A673 (cell line): ENCODE data around the gene DYNLT1. TPM values are rescaled to one million over a fixed set of nuclear protein-coding genes. Genes with fewer than 3 reads are reported as not detected.

Experiments used
- BruUV-seq: library from RNA; stranded (reverse); fragments of 400-500 nt; replicated peaks from 2 replicates; lab custom pipeline; 2021; lab: Mats Ljungman, UMichigan
- CTCF ChIA-PET: fragments of 300-600 bp; sonication (Branson Sonifier 250); formaldehyde crosslinking; loops from one replicate; lab custom pipeline; 2022; ENCODE audit warnings: antibody characterized with exemption; lab: Charles Lee
- POLR2A ChIA-PET: fragments of 300-600 bp; sonication (Branson Sonifier 250); formaldehyde crosslinking; loops from one replicate; lab custom pipeline; 2022; ENCODE audit warnings: antibody characterized with exemption; ENCODE audit not compliant: low non-redundant PET; lab: Charles Lee
- DNase-seq: peaks from one replicate; pipeline ENCODE4 v3.0.0-alpha.2; 2015; ENCODE audit warnings: low spot score
- H3K27ac ChIP-seq: fragments of 200-600 bp; sonication (generic); 2 replicates; pipeline ENCODE4 v1.5.1; 2016; ENCODE audit warnings: mixed run types, low read depth, mild to moderate bottlenecking, mixed read lengths, antibody characterized with exemption, low read length; ENCODE audit not compliant: poor library complexity, severe bottlenecking
- H3K27me3 ChIP-seq: fragments of 200-600 bp; sonication (generic); replicated peaks from 2 replicates; pipeline ENCODE4 v1.6.1; 2017; ENCODE audit warnings: mixed run types, low read depth, mild to moderate bottlenecking, mixed read lengths, antibody characterized with exemption, low read length; ENCODE audit not compliant: insufficient read depth, poor library complexity
- H3K36me3 ChIP-seq: fragments of 200-600 bp; sonication (generic); 2 replicates; pipeline ENCODE4 v1.6.1; 2016; ENCODE audit warnings: mixed run types, mild to moderate bottlenecking, mixed read lengths, antibody characterized with exemption, low read length; ENCODE audit not compliant: insufficient read depth, poor library complexity, severe bottlenecking
- H3K4me1 ChIP-seq: fragments of 200-600 bp; sonication (generic); 2 replicates; pipeline ENCODE4 v1.6.1; 2017; ENCODE audit warnings: mixed run types, mild to moderate bottlenecking, mixed read lengths, antibody characterized with exemption, low read length; ENCODE audit not compliant: insufficient read depth, poor library complexity, severe bottlenecking
- H3K4me3 ChIP-seq: fragments of 200-600 bp; sonication (generic); 2 replicates; pipeline ENCODE4 v1.5.1; 2016; ENCODE audit warnings: low read depth, mixed run types, mild to moderate bottlenecking, mixed read lengths, low read length; ENCODE audit not compliant: poor library complexity, severe bottlenecking
- H3K9me3 ChIP-seq: fragments of 200-600 bp; sonication (generic); 2 replicates; pipeline ENCODE4 v1.6.1; 2016; ENCODE audit warnings: mixed run types, low read depth, mild to moderate bottlenecking, mixed read lengths, antibody characterized with exemption, low read length; ENCODE audit not compliant: poor library complexity, severe bottlenecking
- EZH2 ChIP-seq: fragments of 200-600 bp; sonication (generic); IDR thresholded peaks from 2 replicates; pipeline ENCODE4 v1.6.1; 2017; ENCODE audit warnings: borderline replicate concordance, low read depth, mild to moderate bottlenecking, mixed read lengths, antibody characterized with exemption, low read length; ENCODE audit not compliant: poor library complexity, severe bottlenecking
- intact Hi-C: fragments of 100-400 bp; cut with micrococcal nuclease; formaldehyde crosslinking; loops from one replicate; pipeline ENCODE4 v1.10.0; 2022; ENCODE audit not compliant: unreplicated experiment
- total RNA-seq: library from RNA; stranded (reverse); gene quantifications from 2 replicates; pipeline ENCODE4 v1.2.3, GENCODE V29; 2021
- TF ChIP-seq, protein P1 (sequence below): fragments of 300-800, 200-600 bp; sonication (generic); conservative IDR thresholded peaks from 2 replicates; pipeline ENCODE4 v1.5.1; 2017; ENCODE audit warnings: low read depth, mild to moderate bottlenecking, antibody characterized with exemption, low read length, moderate library complexity, mixed read lengths

DYNLT1 gene
- total RNA-seq, 1 experiment from 2014 or later, result 137 TPM

DNA sequence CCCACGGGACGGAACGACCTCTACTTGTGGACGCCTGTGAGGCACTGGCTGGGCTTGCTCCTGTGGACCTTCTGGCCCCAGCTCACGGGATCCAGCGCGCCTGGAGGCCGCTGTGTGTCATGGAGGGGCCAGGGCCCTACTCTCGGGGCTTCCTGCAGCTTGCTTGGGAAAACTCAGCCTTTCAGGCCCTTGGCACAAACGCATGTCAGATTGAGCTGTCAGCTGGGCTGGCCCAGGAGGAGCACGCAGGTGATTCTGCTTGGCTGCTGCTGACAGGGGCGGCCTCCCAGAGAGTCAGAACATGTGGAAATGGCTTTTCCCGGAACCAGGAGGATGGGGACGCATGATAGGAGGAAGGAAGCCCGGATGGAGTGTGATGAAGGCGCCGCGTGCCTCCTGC is 44.9 kb downstream of the DYNLT1 start:
- POLR2A ChIA-PET, result no interaction called here
- Histone ChIP-seq H3K36me3 (peaks cover 11% of the 10 kb centered on the region), H3K9me3 (no peaks in the 10 kb centered on the region), H3K4me3 (no peak overlapping the region), H3K4me1 (no peaks in the 10 kb centered on the region), H3K27me3 (no peaks in the 10 kb centered on the region), H3K27ac (no peak overlapping the region)
- TF ChIP-seq, protein P1, sequence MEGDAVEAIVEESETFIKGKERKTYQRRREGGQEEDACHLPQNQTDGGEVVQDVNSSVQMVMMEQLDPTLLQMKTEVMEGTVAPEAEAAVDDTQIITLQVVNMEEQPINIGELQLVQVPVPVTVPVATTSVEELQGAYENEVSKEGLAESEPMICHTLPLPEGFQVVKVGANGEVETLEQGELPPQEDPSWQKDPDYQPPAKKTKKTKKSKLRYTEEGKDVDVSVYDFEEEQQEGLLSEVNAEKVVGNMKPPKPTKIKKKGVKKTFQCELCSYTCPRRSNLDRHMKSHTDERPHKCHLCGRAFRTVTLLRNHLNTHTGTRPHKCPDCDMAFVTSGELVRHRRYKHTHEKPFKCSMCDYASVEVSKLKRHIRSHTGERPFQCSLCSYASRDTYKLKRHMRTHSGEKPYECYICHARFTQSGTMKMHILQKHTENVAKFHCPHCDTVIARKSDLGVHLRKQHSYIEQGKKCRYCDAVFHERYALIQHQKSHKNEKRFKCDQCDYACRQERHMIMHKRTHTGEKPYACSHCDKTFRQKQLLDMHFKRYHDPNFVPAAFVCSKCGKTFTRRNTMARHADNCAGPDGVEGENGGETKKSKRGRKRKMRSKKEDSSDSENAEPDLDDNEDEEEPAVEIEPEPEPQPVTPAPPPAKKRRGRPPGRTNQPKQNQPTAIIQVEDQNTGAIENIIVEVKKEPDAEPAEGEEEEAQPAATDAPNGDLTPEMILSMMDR, result no peak
- no peak for TF ChIP-seq EZH2
- DNase-seq, result no peak
- intact Hi-C loops, result loop anchor here (10.0 kb wide), 1 partner anchor 135 kb away; no protein-coding TSS in a partner anchor
- CTCF ChIA-PET, result no interaction called here
- BruUV-seq, result no TSS peak

DNA sequence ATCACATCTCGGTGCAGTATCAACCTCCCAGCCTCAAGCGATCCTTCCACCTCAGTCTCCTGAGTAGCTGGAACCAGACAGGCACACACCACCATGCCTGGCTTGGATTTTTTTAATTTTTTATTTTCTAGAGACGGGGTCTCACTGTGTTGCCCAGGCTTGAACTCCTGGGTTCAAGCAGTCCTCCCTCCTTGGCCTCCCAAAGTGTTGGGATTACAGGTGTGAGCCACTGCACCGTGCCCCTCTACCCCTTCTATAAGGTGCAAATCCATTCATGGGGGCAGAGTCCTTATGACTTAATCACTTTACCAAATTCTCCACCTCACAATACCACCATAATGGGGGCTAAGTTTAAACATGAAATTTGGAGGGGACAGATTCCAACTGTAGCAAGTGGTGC is 47.0 kb downstream of the DYNLT1 start:
- DNase-seq, result no peak
- no peaks in the 10 kb centered on the region for H3K27me3 ChIP-seq
- no peak overlapping the region for H3K27ac ChIP-seq
- ChIA-PET CTCF (no interaction called here), POLR2A (no interaction called here)
- no peaks in the 10 kb centered on the region for H3K4me1 ChIP-seq
- peaks cover 16% of the 10 kb centered on the region for H3K36me3 ChIP-seq
- no peaks in the 10 kb centered on the region for H3K9me3 ChIP-seq
- no peak overlapping the region for H3K4me3 ChIP-seq
- intact Hi-C loops, result no loop called here
- no peak for TF ChIP-seq EZH2
- TF ChIP-seq, protein P1, result no peak
- BruUV-seq, result no TSS peak

DNA sequence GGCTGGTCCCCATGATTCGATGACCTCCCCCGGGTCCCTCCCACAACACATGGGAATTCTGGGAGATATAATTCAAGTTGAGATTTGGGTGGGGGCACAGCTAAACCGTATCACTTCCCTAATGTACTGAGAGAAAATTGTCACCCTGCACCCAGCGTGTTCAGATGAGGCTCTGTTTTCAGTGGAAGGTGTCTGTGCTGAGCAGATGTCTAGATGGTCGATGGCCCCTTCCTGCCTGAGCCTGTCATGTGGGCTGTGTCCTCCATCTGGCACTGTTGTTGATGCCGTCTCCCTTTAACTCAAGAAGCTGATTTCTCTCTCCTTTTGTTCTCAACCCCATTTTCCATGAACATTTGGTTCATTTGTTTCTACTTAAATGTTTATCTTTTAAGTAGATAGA is 47.7 kb downstream of the DYNLT1 start:
- no peak overlapping the region for H3K4me3 ChIP-seq
- TF ChIP-seq, protein P1, result no peak
- H3K4me1 ChIP-seq, result no peaks in the 10 kb centered on the region
- H3K9me3 ChIP-seq, result no peaks in the 10 kb centered on the region
- BruUV-seq, result no TSS peak
- ChIA-PET POLR2A (no interaction called here), CTCF (no interaction called here)
- H3K36me3 ChIP-seq, result peaks cover 21% of the 10 kb centered on the region
- DNase-seq, result no peak
- no peaks in the 10 kb centered on the region for H3K27me3 ChIP-seq
- H3K27ac ChIP-seq, result no peak overlapping the region
- intact Hi-C loops, result no loop called here
